Breast epithelium (tissue), 4 donors: Measurements from ENCODE around the gene CSNK2A2. TPM values are rescaled to one million over a fixed set of nuclear protein-coding genes. Genes with fewer than 3 reads are reported as not detected.

Source experiments
- DNase-seq, 2 donors: peaks; one replicate each; pipeline ENCODE4 v3.0.0-alpha.2; 2019; ENCODE audit warnings: low spot score in 2 of 2
- H3K27ac ChIP-seq, 2 donors: fragments of 200-600 bp; sonication (generic) in 1 of 2; one replicate each; pipeline ENCODE4 v1.5.1; 2016 to 2019; ENCODE audit warnings: mild to moderate bottlenecking in 1 of 2
- H3K27me3 ChIP-seq, 2 donors: fragments of 200-600 bp; sonication (generic) in 1 of 2; one replicate each; pipeline versions ENCODE4 v1.5.1 to v1.6.0; 2017 to 2019; ENCODE audit warnings: control low read depth in 1 of 2, mild to moderate bottlenecking in 1 of 2
- H3K36me3 ChIP-seq: fragments of 200-600 bp; one replicate; pipeline ENCODE4 v1.5.1; 2019
- H3K4me1 ChIP-seq, 2 donors: fragments of 200-600 bp; sonication (generic); one replicate each; pipeline ENCODE4 v1.5.1; 2016 to 2019; ENCODE audit warnings: control low read depth in 1 of 2
- H3K4me3 ChIP-seq, 3 donors: fragments of 200-600 bp; sonication (generic); 1 replicate in 2 of 3; 2 replicates in 1 of 3; pipeline ENCODE4 v1.5.1; 2016 to 2019; ENCODE audit warnings: mild to moderate bottlenecking in 3 of 3, moderate library complexity in 2 of 3
- H3K9me3 ChIP-seq, 2 donors: fragments of 200-600 bp; sonication (generic) in 1 of 2; one replicate each; pipeline ENCODE4 v1.5.1; 2016 to 2019; ENCODE audit warnings: control low read depth in 1 of 2
- POLR2A ChIP-seq: fragments of 450-650 bp; IDR thresholded peaks from one replicate; pipeline ENCODE4 v1.6.1; 2016; ENCODE audit warnings: antibody characterized with exemption, mild to moderate bottlenecking, moderate library complexity
- POLR2AphosphoS5 ChIP-seq, 3 donors: sonication (generic); formaldehyde crosslinking; IDR thresholded peaks; one replicate each; pipeline ENCODE4 v1.6.1; 2017; ENCODE audit warnings: antibody characterized with exemption in 3 of 3
- intact Hi-C: fragments of 100-400 bp; cut with DNase I; formaldehyde crosslinking; loops from one replicate; pipeline ENCODE4 v1.15.1; 2023; ENCODE audit warnings: low total_unique reads
- total RNA-seq, 3 donors: library from RNA; depleted of rRNA; stranded (reverse); fragments of >200 nt; gene quantifications; one replicate each; pipeline ENCODE4 v1.1.0, GENCODE V29; 2016
- TF ChIP-seq, protein P1 (sequence below), 3 donors: fragments of 450-650 bp; IDR thresholded peaks; one replicate each; pipeline ENCODE4 v1.5.1; 2016 to 2017; ENCODE audit warnings: antibody characterized with exemption in 3 of 3, mild to moderate bottlenecking in 3 of 3, moderate library complexity in 3 of 3

Gene CSNK2A2
- total RNA-seq, 3 donors from 2014 or later, result 25.6 to 47.7 (median 29.4) TPM

DNA sequence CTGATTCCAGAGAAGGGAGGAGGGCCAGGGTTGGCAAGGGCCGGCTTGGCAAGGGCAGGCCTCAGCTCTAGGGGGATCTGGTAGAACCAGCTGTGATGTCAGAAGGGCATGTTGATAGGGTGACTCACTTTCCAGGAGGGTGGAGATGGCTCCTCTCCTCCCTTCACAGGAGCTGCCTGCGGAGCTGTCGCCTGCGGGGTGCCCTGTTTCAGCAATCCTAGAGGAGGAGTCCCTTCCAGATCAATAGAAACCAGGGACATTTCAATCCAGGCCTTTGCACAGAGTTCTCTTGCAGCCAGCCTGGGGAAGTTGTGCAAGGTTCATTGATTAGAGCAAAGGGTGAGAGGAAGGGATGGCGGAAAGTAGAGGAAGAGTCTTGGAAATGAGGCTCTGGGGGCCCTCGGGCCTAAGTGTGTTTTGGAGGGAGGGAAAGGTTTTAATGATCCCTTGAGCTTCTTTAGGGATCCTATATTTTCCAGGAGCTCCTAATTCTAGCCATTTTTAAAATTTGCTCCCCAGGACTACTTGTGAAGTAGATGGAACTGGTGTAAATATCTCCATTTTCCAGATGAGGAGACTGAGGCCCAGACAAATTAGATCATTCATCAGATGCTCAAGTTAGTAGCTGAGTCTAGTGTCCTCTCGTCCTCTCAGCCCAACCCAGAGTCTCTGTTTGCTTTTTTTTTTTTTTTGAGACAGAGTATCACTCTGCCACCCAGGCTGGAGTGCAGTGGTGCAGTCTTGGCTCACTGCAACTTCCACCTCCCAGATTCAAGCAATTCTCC is 24.8 kb upstream of the CSNK2A2 start:
- TF ChIP-seq, protein P1, sequence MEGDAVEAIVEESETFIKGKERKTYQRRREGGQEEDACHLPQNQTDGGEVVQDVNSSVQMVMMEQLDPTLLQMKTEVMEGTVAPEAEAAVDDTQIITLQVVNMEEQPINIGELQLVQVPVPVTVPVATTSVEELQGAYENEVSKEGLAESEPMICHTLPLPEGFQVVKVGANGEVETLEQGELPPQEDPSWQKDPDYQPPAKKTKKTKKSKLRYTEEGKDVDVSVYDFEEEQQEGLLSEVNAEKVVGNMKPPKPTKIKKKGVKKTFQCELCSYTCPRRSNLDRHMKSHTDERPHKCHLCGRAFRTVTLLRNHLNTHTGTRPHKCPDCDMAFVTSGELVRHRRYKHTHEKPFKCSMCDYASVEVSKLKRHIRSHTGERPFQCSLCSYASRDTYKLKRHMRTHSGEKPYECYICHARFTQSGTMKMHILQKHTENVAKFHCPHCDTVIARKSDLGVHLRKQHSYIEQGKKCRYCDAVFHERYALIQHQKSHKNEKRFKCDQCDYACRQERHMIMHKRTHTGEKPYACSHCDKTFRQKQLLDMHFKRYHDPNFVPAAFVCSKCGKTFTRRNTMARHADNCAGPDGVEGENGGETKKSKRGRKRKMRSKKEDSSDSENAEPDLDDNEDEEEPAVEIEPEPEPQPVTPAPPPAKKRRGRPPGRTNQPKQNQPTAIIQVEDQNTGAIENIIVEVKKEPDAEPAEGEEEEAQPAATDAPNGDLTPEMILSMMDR (IDR thresholded peaks at IDR 0.05), result no peak
- no peak for TF ChIP-seq POLR2AphosphoS5 (IDR thresholded peaks at IDR 0.05)
- no peak for TF ChIP-seq POLR2A
- H3K4me3 ChIP-seq, result no peak overlapping the region
- H3K27ac ChIP-seq, result no peak overlapping the region
- no peaks in the 10 kb centered on the region for H3K27me3 ChIP-seq
- intact Hi-C loops, result no loop called here
- H3K9me3 ChIP-seq, result no peaks in the 10 kb centered on the region
- H3K4me1 ChIP-seq, result no peaks in the 10 kb centered on the region
- DNase-seq, result no peak
- no peaks in the 10 kb centered on the region for H3K36me3 ChIP-seq

DNA sequence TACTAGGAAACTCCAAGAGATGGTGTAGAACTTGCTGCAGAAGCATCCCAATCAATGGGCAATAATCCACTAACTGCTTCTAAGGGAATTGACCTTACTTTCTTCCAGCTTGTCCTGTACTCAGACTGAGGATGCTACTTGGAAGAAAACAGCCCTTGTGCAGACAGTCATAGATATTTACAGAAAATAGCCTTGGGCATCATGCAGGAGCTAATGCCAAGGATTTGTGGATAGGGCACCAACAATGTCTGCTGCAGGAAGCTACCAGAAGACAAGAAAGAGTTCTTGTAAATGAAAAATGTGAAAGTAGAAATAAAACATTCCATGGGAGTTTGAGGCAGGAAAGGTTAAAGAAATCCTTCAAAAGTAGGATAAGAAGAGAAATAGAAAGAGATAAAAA is 21.5 kb upstream of the CSNK2A2 start:
- intact Hi-C loops, result no loop called here
- Histone ChIP-seq H3K9me3 (peaks cover 0 to 5% of the 10 kb centered on the region in 2 donors), H3K4me3 (no peak overlapping the region), H3K36me3 (no peaks in the 10 kb centered on the region), H3K27ac (no peak overlapping the region), H3K4me1 (no peaks in the 10 kb centered on the region), H3K27me3 (no peaks in the 10 kb centered on the region)
- no peak for DNase-seq
- TF ChIP-seq, protein P1 (IDR thresholded peaks at IDR 0.05), result no peak
- TF ChIP-seq POLR2A, result no peak
- no peak for TF ChIP-seq POLR2AphosphoS5 (IDR thresholded peaks at IDR 0.05)

DNA sequence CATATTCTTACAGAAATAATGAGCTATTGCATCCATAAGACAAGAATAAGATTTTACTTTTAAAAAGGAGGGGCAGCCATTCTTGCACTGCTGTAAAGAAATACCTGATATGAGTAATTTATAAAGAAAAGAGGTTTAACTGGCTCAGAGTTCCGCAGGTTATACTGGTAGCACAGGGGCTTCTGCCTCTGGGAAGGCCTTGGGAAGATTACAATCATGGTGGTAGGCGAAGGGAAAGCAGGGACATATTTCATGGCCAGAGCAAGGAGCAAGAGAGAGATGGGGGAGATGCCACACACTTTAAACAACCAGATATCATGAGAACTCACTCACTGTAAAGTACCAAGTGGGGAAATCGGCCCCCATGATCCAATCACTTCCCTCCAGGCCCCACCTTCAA is 20.9 kb upstream of the CSNK2A2 start:
- TF ChIP-seq POLR2A (no peak), POLR2AphosphoS5 (IDR thresholded peaks at IDR 0.05) (no peak)
- TF ChIP-seq, protein P1 (IDR thresholded peaks at IDR 0.05), result no peak
- no peaks in the 10 kb centered on the region for H3K4me1 ChIP-seq
- H3K36me3 ChIP-seq, result no peaks in the 10 kb centered on the region
- intact Hi-C loops, result no loop called here
- no peak overlapping the region for H3K27ac ChIP-seq
- no peak for DNase-seq
- no peaks in the 10 kb centered on the region for H3K27me3 ChIP-seq
- peaks cover 0 to 5% of the 10 kb centered on the region in 2 donors for H3K9me3 ChIP-seq
- no peak overlapping the region for H3K4me3 ChIP-seq

DNA sequence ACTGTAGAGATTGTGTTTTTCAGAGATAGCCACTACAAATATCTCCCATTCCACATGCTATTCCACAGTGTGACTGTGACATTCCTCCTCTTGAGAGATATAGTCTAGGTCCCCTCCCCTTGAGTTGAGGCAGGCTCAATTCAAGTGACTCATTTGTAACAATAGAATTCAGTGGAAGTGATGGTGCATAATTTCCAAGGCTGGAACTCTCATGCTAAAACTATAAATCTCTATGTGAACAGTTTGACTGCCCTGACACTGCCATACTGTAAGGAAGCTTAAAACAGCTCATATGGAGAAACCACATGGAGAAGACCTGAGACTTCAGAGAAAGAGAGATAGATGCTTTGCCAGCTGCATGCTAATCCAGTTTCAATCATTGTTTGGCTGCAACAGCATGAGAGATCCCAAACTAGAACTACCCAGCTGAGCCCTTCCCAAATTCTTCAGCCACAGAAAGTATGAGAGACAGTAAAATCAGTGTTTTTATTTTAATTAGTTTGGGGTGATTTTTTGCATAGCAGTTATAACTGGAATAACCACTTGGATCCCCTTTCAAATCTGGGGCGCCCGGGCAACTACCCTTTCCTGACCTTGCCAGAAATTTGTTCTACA is 19.5 kb upstream of the CSNK2A2 start:
- Histone ChIP-seq H3K36me3 (no peaks in the 10 kb centered on the region), H3K4me1 (no peaks in the 10 kb centered on the region), H3K4me3 (no peak overlapping the region), H3K9me3 (peaks cover 0 to 5% of the 10 kb centered on the region in 2 donors), H3K27ac (no peak overlapping the region), H3K27me3 (no peaks in the 10 kb centered on the region)
- TF ChIP-seq POLR2A (no peak), POLR2AphosphoS5 (IDR thresholded peaks at IDR 0.05) (no peak)
- TF ChIP-seq, protein P1 (IDR thresholded peaks at IDR 0.05), result no peak
- intact Hi-C loops, result no loop called here
- DNase-seq, result no peak
